Renal pelvis (tissue), 4 donors: ENCODE results near the gene PSMA8. TPM values are rescaled to one million over a fixed set of nuclear protein-coding genes. Genes with fewer than 3 reads are reported as not detected.
"Not testable (repeated sequence)": the region's sequence is repeated elsewhere in the genome, so short reads cannot be mapped to it uniquely, and the experiment has no call there.

Experiments used
- DNase-seq: peaks from one replicate; pipeline ENCODE4 v3.0.0-alpha.2; 2013
- polyA plus RNA-seq, 3 donors: library from polyadenylated mRNA; unstranded; fragments of 120-200 nt; gene quantifications; one replicate each; pipeline ENCODE4 v1.2.1, GENCODE V29; 2013; ENCODE audit not compliant: insufficient read length in 3 of 3

PSMA8 gene
- polyA plus RNA-seq, 3 donors, result not detected

- no peak for DNase-seq
Measured at GRCh38 chr18:26230497-26230896, 96.8 kb downstream of the PSMA8 start.

- no peak for DNase-seq
Measured at GRCh38 chr18:26233208-26233607, 99.5 kb downstream of the PSMA8 start.

GRCh38 chr18:26237363-26237762 lies 103.7 kb downstream of the PSMA8 start:
- not testable (repeated sequence) for DNase-seq

GRCh38 chr18:26238718-26239117 lies 105.0 kb downstream of the PSMA8 start:
- not testable (repeated sequence) for DNase-seq

GRCh38 chr18:26242392-26242791 lies 108.7 kb downstream of the PSMA8 start:
- not testable (repeated sequence) for DNase-seq

Other genes with a start within 250 kb of the PSMA8 start
- 100 to 1,000 TPM in 2 of 3 donors, 10 to 100 TPM in 1; 81.4 to 111 (median 106) TPM for gene SS18, start 43.3 kb upstream of the PSMA8 start, polyA plus RNA-seq
- gene TAF4B, start 92.6 kb downstream of the PSMA8 start, polyA plus RNA-seq, result 1 to 10 TPM; 4.6 to 5.5 (median 5.0) TPM